Measurements from ENCODE around the gene TFDP1. TPM values are rescaled to one million over a fixed set of nuclear protein-coding genes. Genes with fewer than 3 reads are reported as not detected.

TFDP1 gene
- total and polyA plus RNA-seq, 4 donors, result 17.4 to 36.6 (median 33.1) TPM

GRCh38 chr13:113636266-113636963 is 51.9 kb downstream of the TFDP1 start:
- DNase-seq (peak; percentile 23 to 41), ATAC-seq (ENCODE audit: low FRiP score) (no peak)
- Histone ChIP-seq H3K27ac (ENCODE audit: low read depth in 1 of 2, low read length in 2 of 2) (no peak overlapping the region), H3K4me1 (ENCODE audit: control insufficient read depth in 1 of 2, insufficient read depth in 2 of 2, low read length in 2 of 2) (no peaks in the 10 kb centered on the region), H3K36me3 (ENCODE audit: control insufficient read depth in 1 of 2, insufficient read depth in 2 of 2, low read length in 1 of 2) (peaks cover 0 to 5% of the 10 kb centered on the region in 2 donors), H3K4me3 (ENCODE audit: low read length in 2 of 2) (no peak overlapping the region), H3K27me3 (ENCODE audit: control insufficient read depth in 1 of 2, insufficient read depth in 2 of 2, low read length in 1 of 2) (no peaks in the 10 kb centered on the region), H3K9me3 (ENCODE audit: control insufficient read depth, low read length) (no peaks in the 10 kb centered on the region)
- intact Hi-C loops (cut with DNase I), result no loop called here
- WGBS, 2 donors, result 96% methylated on average over 24 of the region's 24 CpGs

GRCh38 chr13:113637262-113638160 is 53.0 kb downstream of the TFDP1 start:
- intact Hi-C loops (cut with DNase I), result no loop called here
- DNase-seq, result peak; percentile 36 to 57

GRCh38 chr13:113638173-113638746 is 53.7 kb downstream of the TFDP1 start:
- no peak for ATAC-seq (ENCODE audit: low FRiP score)
- intact Hi-C loops (cut with DNase I), result no loop called here
- peak; percentile 32 to 33 for DNase-seq
- H3K4me1 ChIP-seq (ENCODE audit: control insufficient read depth in 1 of 2, insufficient read depth in 2 of 2, low read length in 2 of 2), result no peaks in the 10 kb centered on the region
- 96 to 97% methylated on average over 37 of the region's 37 CpGs for WGBS, 2 donors
- H3K9me3 ChIP-seq (ENCODE audit: control insufficient read depth, low read length), result no peaks in the 10 kb centered on the region
- peaks cover 0 to 5% of the 10 kb centered on the region in 2 donors for H3K36me3 ChIP-seq (ENCODE audit: control insufficient read depth in 1 of 2, insufficient read depth in 2 of 2, low read length in 1 of 2)
- no peaks in the 10 kb centered on the region for H3K27me3 ChIP-seq (ENCODE audit: control insufficient read depth in 1 of 2, insufficient read depth in 2 of 2, low read length in 1 of 2)
- no peak overlapping the region for H3K4me3 ChIP-seq (ENCODE audit: low read length in 2 of 2)
- H3K27ac ChIP-seq (ENCODE audit: low read depth in 1 of 2, low read length in 2 of 2), result no peak overlapping the region

More at GRCh38 chr13:113637262-113638160, 53.0 kb downstream of the TFDP1 start:
- peaks cover 0 to 5% of the 10 kb centered on the region in 2 donors for H3K36me3 ChIP-seq (ENCODE audit: control insufficient read depth in 1 of 2, insufficient read depth in 2 of 2, low read length in 1 of 2)
- H3K4me3 ChIP-seq (ENCODE audit: low read length in 2 of 2), result no peak overlapping the region
- no peak for ATAC-seq (ENCODE audit: low FRiP score)
- no peaks in the 10 kb centered on the region for H3K4me1 ChIP-seq (ENCODE audit: control insufficient read depth in 1 of 2, insufficient read depth in 2 of 2, low read length in 2 of 2)
- H3K27me3 ChIP-seq (ENCODE audit: control insufficient read depth in 1 of 2, insufficient read depth in 2 of 2, low read length in 1 of 2), result no peaks in the 10 kb centered on the region
- 93 to 95% methylated on average over 30 of the region's 30 CpGs for WGBS, 2 donors
- no peak overlapping the region for H3K27ac ChIP-seq (ENCODE audit: low read depth in 1 of 2, low read length in 2 of 2)
- no peaks in the 10 kb centered on the region for H3K9me3 ChIP-seq (ENCODE audit: control insufficient read depth, low read length)

GRCh38 chr13:113638806-113639205 is 54.3 kb downstream of the TFDP1 start:
- Histone ChIP-seq H3K27ac (ENCODE audit: low read depth in 1 of 2, low read length in 2 of 2) (no peak overlapping the region), H3K4me3 (ENCODE audit: low read length in 2 of 2) (no peak overlapping the region), H3K9me3 (ENCODE audit: control insufficient read depth, low read length) (no peaks in the 10 kb centered on the region), H3K27me3 (ENCODE audit: control insufficient read depth in 1 of 2, insufficient read depth in 2 of 2, low read length in 1 of 2) (no peaks in the 10 kb centered on the region), H3K4me1 (ENCODE audit: control insufficient read depth in 1 of 2, insufficient read depth in 2 of 2, low read length in 2 of 2) (no peaks in the 10 kb centered on the region), H3K36me3 (ENCODE audit: control insufficient read depth in 1 of 2, insufficient read depth in 2 of 2, low read length in 1 of 2) (peaks cover 0 to 5% of the 10 kb centered on the region in 2 donors)
- intact Hi-C loops (cut with DNase I), result no loop called here
- no peak for ATAC-seq (ENCODE audit: low FRiP score)
- WGBS, 2 donors, result 95% methylated on average over 8 of the region's 8 CpGs
- peak in 1 of 2 donors; percentile 34 for DNase-seq

GRCh38 chr13:113639616-113640262 is 55.2 kb downstream of the TFDP1 start:
- Histone ChIP-seq H3K4me1 (ENCODE audit: control insufficient read depth in 1 of 2, insufficient read depth in 2 of 2, low read length in 2 of 2) (no peaks in the 10 kb centered on the region), H3K27ac (ENCODE audit: low read depth in 1 of 2, low read length in 2 of 2) (no peak overlapping the region), H3K4me3 (ENCODE audit: low read length in 2 of 2) (no peak overlapping the region), H3K36me3 (ENCODE audit: control insufficient read depth in 1 of 2, insufficient read depth in 2 of 2, low read length in 1 of 2) (peaks cover 0 to 5% of the 10 kb centered on the region in 2 donors), H3K27me3 (ENCODE audit: control insufficient read depth in 1 of 2, insufficient read depth in 2 of 2, low read length in 1 of 2) (no peaks in the 10 kb centered on the region), H3K9me3 (ENCODE audit: control insufficient read depth, low read length) (no peaks in the 10 kb centered on the region)
- intact Hi-C loops (cut with DNase I), result no loop called here
- ATAC-seq (ENCODE audit: low FRiP score) (no peak), DNase-seq (peak; percentile 35 to 74)
- WGBS, 2 donors, result 84 to 90% methylated on average over 27 of the region's 27 CpGs

GRCh38 chr13:113641426-113641825 is 56.9 kb downstream of the TFDP1 start:
- peak; percentile 23 to 38 for DNase-seq
- peaks cover 0 to 5% of the 10 kb centered on the region in 2 donors for H3K36me3 ChIP-seq (ENCODE audit: control insufficient read depth in 1 of 2, insufficient read depth in 2 of 2, low read length in 1 of 2)
- no peak overlapping the region for H3K27ac ChIP-seq (ENCODE audit: low read depth in 1 of 2, low read length in 2 of 2)
- H3K27me3 ChIP-seq (ENCODE audit: control insufficient read depth in 1 of 2, insufficient read depth in 2 of 2, low read length in 1 of 2), result no peaks in the 10 kb centered on the region
- WGBS, 2 donors, result 83 to 94% methylated on average over 7 of the region's 7 CpGs
- H3K4me1 ChIP-seq (ENCODE audit: control insufficient read depth in 1 of 2, insufficient read depth in 2 of 2, low read length in 2 of 2), result no peaks in the 10 kb centered on the region
- intact Hi-C loops (cut with DNase I), result no loop called here
- H3K4me3 ChIP-seq (ENCODE audit: low read length in 2 of 2), result no peak overlapping the region
- H3K9me3 ChIP-seq (ENCODE audit: control insufficient read depth, low read length), result no peaks in the 10 kb centered on the region
- ATAC-seq (ENCODE audit: low FRiP score), result no peak

- ATAC-seq (ENCODE audit: low FRiP score) (no peak), DNase-seq (no peak)
- Histone ChIP-seq H3K4me1 (ENCODE audit: control insufficient read depth in 1 of 2, insufficient read depth in 2 of 2, low read length in 2 of 2) (no peaks in the 10 kb centered on the region), H3K36me3 (ENCODE audit: control insufficient read depth in 1 of 2, insufficient read depth in 2 of 2, low read length in 1 of 2) (peaks cover 0 to 5% of the 10 kb centered on the region in 2 donors), H3K9me3 (ENCODE audit: control insufficient read depth, low read length) (no peaks in the 10 kb centered on the region), H3K4me3 (ENCODE audit: low read length in 2 of 2) (no peak overlapping the region), H3K27me3 (ENCODE audit: control insufficient read depth in 1 of 2, insufficient read depth in 2 of 2, low read length in 1 of 2) (no peaks in the 10 kb centered on the region), H3K27ac (ENCODE audit: low read depth in 1 of 2, low read length in 2 of 2) (no peak overlapping the region)
- intact Hi-C loops (cut with DNase I), result no loop called here
- WGBS, 2 donors, result 98 to 99% methylated on average over 2 of the region's 2 CpGs
These were observed 58.0 kb downstream of the TFDP1 start for GRCh38 chr13:113642563-113642962.

GRCh38 chr13:113643593-113643992 is 59.0 kb downstream of the TFDP1 start:
- H3K9me3 ChIP-seq (ENCODE audit: control insufficient read depth, low read length), result no peaks in the 10 kb centered on the region
- intact Hi-C loops (cut with DNase I), result no loop called here
- WGBS, 2 donors, result 97% methylated on average over 5 of the region's 5 CpGs
- H3K4me3 ChIP-seq (ENCODE audit: low read length in 2 of 2), result no peak overlapping the region
- peaks cover 0 to 5% of the 10 kb centered on the region in 2 donors for H3K36me3 ChIP-seq (ENCODE audit: control insufficient read depth in 1 of 2, insufficient read depth in 2 of 2, low read length in 1 of 2)
- H3K27ac ChIP-seq (ENCODE audit: low read depth in 1 of 2, low read length in 2 of 2), result no peak overlapping the region
- no peaks in the 10 kb centered on the region for H3K27me3 ChIP-seq (ENCODE audit: control insufficient read depth in 1 of 2, insufficient read depth in 2 of 2, low read length in 1 of 2)
- DNase-seq, result no peak
- no peak for ATAC-seq (ENCODE audit: low FRiP score)
- H3K4me1 ChIP-seq (ENCODE audit: control insufficient read depth in 1 of 2, insufficient read depth in 2 of 2, low read length in 2 of 2), result no peaks in the 10 kb centered on the region
